ENCODE measurements around the gene CUZD1.

- no peak for TF ChIP-seq SIN3A (IDR thresholded peaks at IDR 0.05; ENCODE audit: borderline replicate concordance, insufficient read depth, low read length)
- TF ChIP-seq REST (IDR thresholded peaks at IDR 0.05; ENCODE audit: insufficient read depth in 1 of 2, low read depth in 2 of 2, low read length in 2 of 2) = no peak
- no peak for TF ChIP-seq POLR2AphosphoS5 (IDR thresholded peaks at IDR 0.05; ENCODE audit: low read depth, low read length)
- no peak for TF ChIP-seq TAF1 (IDR thresholded peaks at IDR 0.05; ENCODE audit: borderline replicate concordance, insufficient read depth, low read length)
- TF ChIP-seq FOXP2 (optimal IDR thresholded peaks at IDR 0.05; ENCODE audit: borderline replicate concordance, extremely low read depth, extremely low read length, insufficient read depth) = no peak
Measured at GRCh38 chr10:122828716-122829255, 16.9 kb downstream of the CUZD1 start.
